ENCODE data around the gene COX4I2. TPM values are rescaled to one million over a fixed set of nuclear protein-coding genes. Genes with fewer than 3 reads are reported as not detected.
"Not testable (repeated sequence)": the region's sequence is repeated elsewhere in the genome, so short reads cannot be mapped to it uniquely, and the experiment has no call there.

COX4I2 gene
- total RNA-seq, 2 donors from 2014 or later = not detected

GRCh38 chr20:31665753-31666152 lies 28.0 kb downstream of the COX4I2 start:
- no peak for ATAC-seq
- Mint-ChIP-seq H3K9me3 (no peaks in the 10 kb centered on the region), H3K36me3 (peaks cover 20 to 24% of the 10 kb centered on the region in 2 donors)

GRCh38 chr20:31666258-31667042 lies 28.7 kb downstream of the COX4I2 start:
- Mint-ChIP-seq H3K36me3 (peaks cover 20 to 27% of the 10 kb centered on the region in 2 donors), H3K27ac (peak overlapping the region; percentile 83 to 95), H3K9me3 (no peaks in the 10 kb centered on the region)
- ATAC-seq = peak; percentile 35 to 56
- DNase-seq (ENCODE audit: low spot score in 2 of 2) = no peak

More at GRCh38 chr20:31665753-31666152, 28.0 kb downstream of the COX4I2 start:
- peak overlapping the region; percentile 83 to 95 for H3K27ac Mint-ChIP-seq
- no peak for DNase-seq (ENCODE audit: low spot score in 2 of 2)

GRCh38 chr20:31667315-31668285 lies 29.9 kb downstream of the COX4I2 start:
- DNase-seq (ENCODE audit: low spot score in 2 of 2) (no peak), ATAC-seq (no peak)
- Mint-ChIP-seq H3K9me3 (no peaks in the 10 kb centered on the region), H3K27ac (peak overlapping the region; percentile 83 to 95), H3K36me3 (peaks cover 20 to 34% of the 10 kb centered on the region in 2 donors)

GRCh38 chr20:31668944-31669343 lies 31.2 kb downstream of the COX4I2 start:
- H3K36me3 Mint-ChIP-seq = peaks cover 24 to 38% of the 10 kb centered on the region in 2 donors
- peak overlapping the region; percentile 85 to 94 for H3K27ac Mint-ChIP-seq
- DNase-seq (ENCODE audit: low spot score in 2 of 2); ATAC-seq; H3K9me3 Mint-ChIP-seq: not testable (repeated sequence)

GRCh38 chr20:31669876-31670275 lies 32.2 kb downstream of the COX4I2 start:
- DNase-seq (ENCODE audit: low spot score in 2 of 2) = no peak
- peaks cover 30 to 46% of the 10 kb centered on the region in 2 donors for H3K36me3 Mint-ChIP-seq
- peak overlapping the region; percentile 85 to 94 for H3K27ac Mint-ChIP-seq
- H3K9me3 Mint-ChIP-seq = no peaks in the 10 kb centered on the region
- ATAC-seq = no peak

GRCh38 chr20:31670371-31671228 lies 32.9 kb downstream of the COX4I2 start:
- H3K9me3 Mint-ChIP-seq = no peaks in the 10 kb centered on the region
- H3K27ac Mint-ChIP-seq = peak overlapping the region; percentile 85 to 94
- no peak for ATAC-seq
- DNase-seq (ENCODE audit: low spot score in 2 of 2) = no peak
- H3K36me3 Mint-ChIP-seq = peaks cover 37 to 53% of the 10 kb centered on the region in 2 donors

GRCh38 chr20:31671324-31671723 lies 33.6 kb downstream of the COX4I2 start:
- no peak for DNase-seq (ENCODE audit: low spot score in 2 of 2)
- H3K36me3 Mint-ChIP-seq = peaks cover 37 to 59% of the 10 kb centered on the region in 2 donors
- peak overlapping the region; percentile 55 to 99 for H3K27ac Mint-ChIP-seq
- no peaks in the 10 kb centered on the region for H3K9me3 Mint-ChIP-seq
- no peak for ATAC-seq

- Mint-ChIP-seq H3K36me3 (peaks cover 36 to 59% of the 10 kb centered on the region in 2 donors), H3K9me3 (no peaks in the 10 kb centered on the region), H3K27ac (peak overlapping the region; percentile 99)
- ATAC-seq (no peak), DNase-seq (ENCODE audit: low spot score in 2 of 2) (no peak)
These were observed 35.7 kb downstream of the COX4I2 start for GRCh38 chr20:31673435-31673834.

GRCh38 chr20:31673943-31674463 lies 36.3 kb downstream of the COX4I2 start:
- peaks cover 42 to 64% of the 10 kb centered on the region in 2 donors for H3K36me3 Mint-ChIP-seq
- H3K27ac Mint-ChIP-seq = peak overlapping the region; percentile 99
- no peaks in the 10 kb centered on the region for H3K9me3 Mint-ChIP-seq
- DNase-seq (ENCODE audit: low spot score in 2 of 2) (no peak), ATAC-seq (no peak)

- Mint-ChIP-seq H3K9me3 (no peaks in the 10 kb centered on the region), H3K27ac (peak overlapping the region; percentile 99), H3K36me3 (peaks cover 38 to 56% of the 10 kb centered on the region in 2 donors)
- ATAC-seq (peak; percentile 75 to 87), DNase-seq (ENCODE audit: low spot score in 2 of 2) (peak; percentile 60 to 81)
These were observed 37.4 kb downstream of the COX4I2 start for GRCh38 chr20:31674895-31675827.

GRCh38 chr20:31675828-31676608 lies 38.3 kb downstream of the COX4I2 start:
- peak overlapping the region; percentile 99 for H3K27ac Mint-ChIP-seq
- peaks cover 44 to 61% of the 10 kb centered on the region in 2 donors for H3K36me3 Mint-ChIP-seq
- ATAC-seq (peak; percentile 58 to 76), DNase-seq (ENCODE audit: low spot score in 2 of 2) (peak; percentile 66 to 70)
- no peaks in the 10 kb centered on the region for H3K9me3 Mint-ChIP-seq

- no peaks in the 10 kb centered on the region for H3K9me3 Mint-ChIP-seq
- H3K36me3 Mint-ChIP-seq = peaks cover 46 to 62% of the 10 kb centered on the region in 2 donors
- H3K27ac Mint-ChIP-seq = peak overlapping the region; percentile 99
- DNase-seq (ENCODE audit: low spot score in 2 of 2) (no peak), ATAC-seq (no peak)
These were observed 38.9 kb downstream of the COX4I2 start for GRCh38 chr20:31676609-31676989.

GRCh38 chr20:31677553-31678260 lies 40.0 kb downstream of the COX4I2 start:
- Mint-ChIP-seq H3K27ac (peak overlapping the region; percentile 99), H3K36me3 (peaks cover 47 to 59% of the 10 kb centered on the region in 2 donors), H3K9me3 (no peaks in the 10 kb centered on the region)
- no peak for DNase-seq (ENCODE audit: low spot score in 2 of 2)
- no peak for ATAC-seq

Measured in activated naive CD4-positive, alpha-beta T cell treated with anti-CD3 and anti-CD28 coated beads, Interleukin-2, amount 50 U/mL, for 72 hours (primary cell).